Globus pallidus (tissue), 1 donor: ENCODE measurements around the gene BDKRB2.

ENCODE experiments used
- DNase-seq: peaks from one replicate; pipeline ENCODE4 v3.0.0-alpha.2; 2015; ENCODE audit warnings: low spot score

BDKRB2 gene

GRCh38 chr14:96198430-96199130, 6.1 kb upstream of the BDKRB2 start:
- DNase-seq, result no peak

GRCh38 chr14:96201157-96201556, 3.5 kb upstream of the BDKRB2 start:
- DNase-seq, result no peak

- DNase-seq, result no peak
Measured at GRCh38 chr14:96201965-96202364, 2.7 kb upstream of the BDKRB2 start.

GRCh38 chr14:96202441-96203094, 2.1 kb upstream of the BDKRB2 start:
- no peak for DNase-seq

- DNase-seq, result no peak
Measured at GRCh38 chr14:96203116-96203515, 1.5 kb upstream of the BDKRB2 start.

- DNase-seq, result no peak
Measured at GRCh38 chr14:96203635-96204034, 1.0 kb upstream of the BDKRB2 start.

- no peak for DNase-seq
Measured at GRCh38 chr14:96205059-96205977, 679 bp downstream of the BDKRB2 start.

GRCh38 chr14:96205978-96206360, 1.3 kb downstream of the BDKRB2 start:
- DNase-seq, result no peak

- DNase-seq, result no peak
Measured at GRCh38 chr14:96206461-96206860, 1.8 kb downstream of the BDKRB2 start.

- DNase-seq, result no peak
Measured at GRCh38 chr14:96207686-96208085, 3.0 kb downstream of the BDKRB2 start.

GRCh38 chr14:96208739-96209138, 4.1 kb downstream of the BDKRB2 start:
- no peak for DNase-seq

GRCh38 chr14:96212140-96212539, 7.5 kb downstream of the BDKRB2 start:
- no peak for DNase-seq

- no peak for DNase-seq
Measured at GRCh38 chr14:96212896-96213295, 8.3 kb downstream of the BDKRB2 start.

GRCh38 chr14:96213871-96214465, 9.3 kb downstream of the BDKRB2 start:
- DNase-seq, result no peak

- no peak for DNase-seq
Measured at GRCh38 chr14:96214793-96215192, 10.2 kb downstream of the BDKRB2 start.

- DNase-seq, result no peak
Measured at GRCh38 chr14:96215452-96216244, 11.0 kb downstream of the BDKRB2 start.

- no peak for DNase-seq
Measured at GRCh38 chr14:96216627-96217026, 12.0 kb downstream of the BDKRB2 start.

GRCh38 chr14:96217376-96217913, 12.8 kb downstream of the BDKRB2 start:
- DNase-seq, result no peak

- DNase-seq, result no peak
Measured at GRCh38 chr14:96221109-96221650, 16.5 kb downstream of the BDKRB2 start.

- no peak for DNase-seq
Measured at GRCh38 chr14:96221841-96222240, 17.2 kb downstream of the BDKRB2 start.
